Keratinocyte (primary cell): ENCODE measurements around the gene BBS9. TPM values are rescaled to one million over a fixed set of nuclear protein-coding genes. Genes with fewer than 3 reads are reported as not detected.

ENCODE experiments used
- DNase-seq: peaks from one replicate; pipeline ENCODE4 v3.0.0-alpha.2; 2011; ENCODE audit warnings: low read depth, missing footprints, low spot score
- FAIRE-seq: peaks from 2 replicates; lab custom pipeline; 2011; peaks lifted over from hg19 to GRCh38; lab: Jason Lieb, UNC
- H2AFZ ChIP-seq: 2 replicates; pipeline ENCODE4 v1.6.0; 2012; ENCODE audit warnings: low read length, control low read depth, inconsistent platforms; ENCODE audit not compliant: control insufficient read depth
- H3K27ac ChIP-seq: 2 replicates; pipeline ENCODE4 v1.5.1; 2011; ENCODE audit warnings: low read length; ENCODE audit not compliant: control insufficient read depth, insufficient read depth
- H3K27me3 ChIP-seq: 3 replicates; pipeline ENCODE4 v1.6.0; 2011; ENCODE audit warnings: low read length; ENCODE audit not compliant: control insufficient read depth, insufficient read depth; ENCODE audit errors: extremely low read depth
- H3K36me3 ChIP-seq, 2 experiments: 2 replicates in 1 of 2; 3 replicates in 1 of 2; pipeline ENCODE4 v1.5.1; 2011; ENCODE audit warnings: low read length in 2 of 2, mild to moderate bottlenecking in 1 of 2; ENCODE audit not compliant: control insufficient read depth in 2 of 2, insufficient read depth in 2 of 2; ENCODE audit errors: extremely low read depth in 1 of 2
- H3K4me1 ChIP-seq: 3 replicates; pipeline ENCODE4 v1.5.1; 2011; ENCODE audit warnings: low read length; ENCODE audit not compliant: control insufficient read depth, insufficient read depth; ENCODE audit errors: extremely low read depth
- H3K4me2 ChIP-seq: 3 replicates; pipeline ENCODE4 v1.6.0; 2011; ENCODE audit warnings: low read depth, low read length; ENCODE audit not compliant: control insufficient read depth, insufficient read depth; ENCODE audit errors: extremely low read depth
- H3K4me3 ChIP-seq, 3 experiments: fragments of 200-600 bp in 1 of 3; sonication (generic) in 1 of 3; 2 replicates in 2 of 3; 3 replicates in 1 of 3; pipeline ENCODE4 v1.5.1; 2011 to 2016; ENCODE audit warnings: low read length in 3 of 3, mild to moderate bottlenecking in 3 of 3, control low read depth in 2 of 3, inconsistent platforms in 1 of 3, low read depth in 1 of 3, mixed read lengths in 1 of 3, mixed run types in 1 of 3, moderate library complexity in 1 of 3; ENCODE audit not compliant: control insufficient read depth in 2 of 3, insufficient read depth in 2 of 3; ENCODE audit errors: extremely low read depth in 1 of 3
- H3K79me2 ChIP-seq: 2 replicates; pipeline ENCODE4 v1.6.0; 2012; ENCODE audit warnings: low read length; ENCODE audit not compliant: control insufficient read depth, insufficient read depth
- H3K9ac ChIP-seq: 3 replicates; pipeline ENCODE4 v1.6.0; 2011; ENCODE audit warnings: low read length; ENCODE audit not compliant: control insufficient read depth, insufficient read depth; ENCODE audit errors: extremely low read depth
- H3K9me1 ChIP-seq: 3 replicates; pipeline ENCODE4 v1.6.0; 2011; ENCODE audit warnings: low read length; ENCODE audit not compliant: control insufficient read depth, insufficient read depth; ENCODE audit errors: extremely low read depth
- H3K9me3 ChIP-seq: 2 replicates; pipeline ENCODE4 v1.5.1; 2012; ENCODE audit warnings: low read depth, low read length; ENCODE audit not compliant: control insufficient read depth
- H4K20me1 ChIP-seq: 3 replicates; pipeline ENCODE4 v1.6.0; 2011; ENCODE audit warnings: low read length; ENCODE audit not compliant: control insufficient read depth, insufficient read depth; ENCODE audit errors: extremely low read depth
- CTCF ChIP-seq, 3 experiments: IDR thresholded peaks in 1 of 3; conservative IDR thresholded peaks in 1 of 3; optimal IDR thresholded peaks in 1 of 3; 2 replicates in 2 of 3; 3 replicates in 1 of 3; pipeline versions ENCODE3 to v1.5.1; 2011; ENCODE audit warnings: low read length in 3 of 3, mild to moderate bottlenecking in 3 of 3, moderate library complexity in 2 of 3, control low read depth in 1 of 3, inconsistent platforms in 1 of 3; ENCODE audit not compliant: insufficient read depth in 2 of 3; ENCODE audit errors: extremely low read depth in 1 of 3
- EZH2 ChIP-seq: IDR thresholded peaks from one replicate; pipeline ENCODE4 v1.6.1; 2012; ENCODE audit warnings: inconsistent platforms, mild to moderate bottlenecking, low read length, moderate library complexity
- dilution Hi-C: fragments of 300-500 bp; cut with MboI; formaldehyde crosslinking; loops from one replicate; pipeline ENCODE4 v1.7.0; 2020; ENCODE audit warnings: low sequenced_read_pairs; ENCODE audit not compliant: extremely low pct_ligation_motif_present
- polyA plus RNA-seq, 5 experiments: library from polyadenylated mRNA; depleted of rRNA in 3 of 5; stranded (reverse) in 3 of 5; stranded (forward) in 1 of 5; unstranded in 1 of 5; fragments of >200 nt; gene quantifications; 1 replicate in 1 of 5; 2 replicates in 3 of 5; 3 replicates in 1 of 5; pipeline versions ENCODE4 v1.2.1 to v1.2.3, GENCODE V29; 2011 to 2012; ENCODE audit warnings: missing spikeins in 2 of 5, low read depth in 1 of 5, low replicate concordance in 1 of 5

The BBS9 gene
- polyA plus RNA-seq, 1 donor (not counting 4 experiments of a cell fraction or from before 2014, with no cell fraction given), result 7.6 TPM

GRCh38 chr7:33276325-33276724 lies 147.0 kb downstream of the BBS9 start:
- Histone ChIP-seq H3K27ac (no peak overlapping the region), H3K79me2 (no peaks in the 10 kb centered on the region), H3K4me1 (no peaks in the 10 kb centered on the region), H4K20me1 (no peaks in the 10 kb centered on the region), H3K9me3 (peaks cover 3% of the 10 kb centered on the region), H3K27me3 (no peaks in the 10 kb centered on the region), H3K4me2 (no peak overlapping the region), H3K9me1 (no peaks in the 10 kb centered on the region), H2AFZ (no peak overlapping the region), H3K4me3 (no peak overlapping the region), H3K36me3 (no peaks in the 10 kb centered on the region), H3K9ac (no peak overlapping the region)
- FAIRE-seq, result no peak
- TF ChIP-seq CTCF (optimal IDR thresholded peaks at IDR 0.05 in 1 of 3, IDR thresholded peaks at IDR 0.05 in 1 of 3, conservative IDR thresholded peaks at IDR 0.05 in 1 of 3; ENCODE audit: extremely low read depth in 1 of 3, insufficient read depth in 2 of 3, low read length in 3 of 3) (no peak), EZH2 (no peak)
- no peak for DNase-seq
- dilution Hi-C loops, result no loop called here

- H3K79me2 ChIP-seq, result no peaks in the 10 kb centered on the region
- H2AFZ ChIP-seq, result no peak overlapping the region
- H3K9me3 ChIP-seq, result peaks cover 3% of the 10 kb centered on the region
- H3K27me3 ChIP-seq, result no peaks in the 10 kb centered on the region
- H3K9ac ChIP-seq, result no peak overlapping the region
- TF ChIP-seq CTCF (optimal IDR thresholded peaks at IDR 0.05 in 1 of 3, IDR thresholded peaks at IDR 0.05 in 1 of 3, conservative IDR thresholded peaks at IDR 0.05 in 1 of 3; ENCODE audit: extremely low read depth in 1 of 3, insufficient read depth in 2 of 3, low read length in 3 of 3) (no peak), EZH2 (no peak)
- H3K27ac ChIP-seq, result no peak overlapping the region
- dilution Hi-C loops, result no loop called here
- no peaks in the 10 kb centered on the region for H3K9me1 ChIP-seq
- H3K4me3 ChIP-seq, result no peak overlapping the region
- H4K20me1 ChIP-seq, result no peaks in the 10 kb centered on the region
- no peaks in the 10 kb centered on the region for H3K4me1 ChIP-seq
- H3K36me3 ChIP-seq, result no peaks in the 10 kb centered on the region
- no peak overlapping the region for H3K4me2 ChIP-seq
- DNase-seq (no peak), FAIRE-seq (no peak)
These were observed 147.4 kb downstream of the BBS9 start for GRCh38 chr7:33276729-33277128.
